K562 (cell line): ENCODE data around the gene LCE2C. TPM values are rescaled to one million over a fixed set of nuclear protein-coding genes. Genes with fewer than 3 reads are reported as not detected.

Experiments
- ATAC-seq: fragments of 200-7000 bp; cut with Tn5 transposase; 3 replicates; pipeline ENCODE4 v1.9.1; 2020; ENCODE audit warnings: moderate library complexity
- BruUV-seq: library from RNA; stranded (reverse); fragments of 400-500 nt; replicated peaks from 2 replicates; lab custom pipeline; 2021; lab: Mats Ljungman, UMichigan
- CTCF ChIA-PET: fragments of 300-600 bp; formaldehyde crosslinking; extraction: SDS; loops from one replicate; lab custom pipeline; 2021; ENCODE audit warnings: low intra/inter-chr PET ratio; lab: Yijun Ruan, JAX
- POLR2A ChIA-PET: fragments of 300-600, 350-650 bp; sonication (Branson Sonifier 250); formaldehyde crosslinking; extraction: SDS; loops from one replicate; lab custom pipeline; 2021; ENCODE audit warnings: antibody characterized with exemption, inconsistent platforms; lab: Yijun Ruan, JAX
- DNase-seq, 4 experiments: peaks; one replicate each; pipeline versions ENCODE4 v3.0.0 to v3.0.0-alpha.2; 2011 to 2018; ENCODE audit warnings: low spot score in 3 of 4, mixed read lengths in 3 of 4; ENCODE audit errors: extremely low read depth in 1 of 4
- FAIRE-seq: peaks from 2 replicates; lab custom pipeline; 2011; peaks lifted over from hg19 to GRCh38; lab: Jason Lieb, UNC
- H2AFZ ChIP-seq: 2 replicates; pipeline ENCODE4 v1.6.0; 2011; ENCODE audit warnings: low read depth, low read length, control low read depth, inconsistent platforms
- H3K27ac ChIP-seq: fragments of 200-600 bp; 3 replicates; pipeline ENCODE4 v1.8.0; 2011; ENCODE audit warnings: low read depth, mild to moderate bottlenecking, control low read depth, inconsistent platforms, low read length, moderate library complexity, mixed read lengths; ENCODE audit errors: extremely low read depth
- H3K27me3 ChIP-seq, 2 experiments: fragments of 300-600 bp in 1 of 2; 2 replicates in 1 of 2; 3 replicates in 1 of 2; pipeline versions ENCODE4 v1.6.0 to v1.8.0; 2011; ENCODE audit warnings: inconsistent platforms in 2 of 2, low read length in 2 of 2, mild to moderate bottlenecking in 1 of 2, mixed read lengths in 1 of 2, moderate library complexity in 1 of 2; ENCODE audit not compliant: control insufficient read depth in 2 of 2, insufficient read depth in 2 of 2
- H3K36me3 ChIP-seq: fragments of 300-600 bp; 3 replicates; pipeline ENCODE4 v1.8.0; 2011; ENCODE audit warnings: mild to moderate bottlenecking, low read length, inconsistent platforms; ENCODE audit not compliant: control insufficient read depth, insufficient read depth
- H3K4me1 ChIP-seq, 2 experiments: fragments of 200-600 bp in 1 of 2; replicated peaks in 1 of 2; 2 replicates in 1 of 2; 3 replicates in 1 of 2; pipeline versions ENCODE4 v1.5.1 to v1.8.0; 2011; ENCODE audit warnings: inconsistent platforms in 2 of 2, low read length in 2 of 2, mild to moderate bottlenecking in 1 of 2, mixed read lengths in 1 of 2, moderate library complexity in 1 of 2; ENCODE audit not compliant: control insufficient read depth in 2 of 2, insufficient read depth in 2 of 2
- H3K4me2 ChIP-seq: 2 replicates; pipeline ENCODE4 v1.6.1; 2011; ENCODE audit warnings: low read length, control low read depth, inconsistent platforms, mixed read lengths; ENCODE audit not compliant: insufficient read depth
- H3K4me3 ChIP-seq: fragments of 200-600 bp; sonication (generic), shearing (Covaris generic); 2 replicates; pipeline ENCODE4 v1.5.1; 2016; ENCODE audit warnings: control low read depth, inconsistent platforms
- H3K79me2 ChIP-seq: fragments of 200-600 bp; 3 replicates; pipeline ENCODE4 v1.8.0; 2011; ENCODE audit warnings: low read length, inconsistent platforms; ENCODE audit not compliant: control insufficient read depth, insufficient read depth
- H3K9ac ChIP-seq, 2 experiments: 2 replicates each; pipeline versions ENCODE4 v1.6.0 to v1.6.1; 2011; ENCODE audit warnings: low read depth in 2 of 2, low read length in 2 of 2, control low read depth in 1 of 2, inconsistent platforms in 1 of 2, mild to moderate bottlenecking in 1 of 2, mixed read lengths in 1 of 2; ENCODE audit not compliant: insufficient read depth in 1 of 2
- H3K9me1 ChIP-seq: one replicate; pipeline ENCODE4 v1.6.0; 2011; ENCODE audit warnings: inconsistent platforms, mild to moderate bottlenecking, low read length, moderate library complexity; ENCODE audit not compliant: control insufficient read depth, insufficient read depth
- H3K9me3 ChIP-seq: replicated peaks from 2 replicates; pipeline ENCODE4 v1.5.1; 2011; ENCODE audit warnings: low read depth, low read length, inconsistent platforms; ENCODE audit not compliant: control insufficient read depth, insufficient read depth
- H4K20me1 ChIP-seq: replicated peaks from 2 replicates; pipeline ENCODE4 v1.6.1; 2011; ENCODE audit warnings: low read length, inconsistent platforms, mixed read lengths; ENCODE audit not compliant: control insufficient read depth, insufficient read depth
- CXXC5 ChIP-seq: fragments of 250-450 bp; sonication (Bioruptor Pico); IDR thresholded peaks from 2 replicates; pipeline ENCODE4 v1.8.0; 2022; ENCODE audit warnings: inconsistent platforms, mild to moderate bottlenecking, moderate library complexity
- EHMT2 ChIP-seq: fragments of 450-650 bp; IDR thresholded peaks from 2 replicates; pipeline ENCODE4 v1.6.1; 2018; ENCODE audit warnings: antibody characterized with exemption
- FOXJ2 ChIP-seq: fragments of 200-800 bp; sonication (Bioruptor generic); IDR thresholded peaks from 2 replicates; pipeline ENCODE4 v1.6.1; 2016; ENCODE audit warnings: missing genetic modification characterization, missing compliant biosample characterization
- HSF4 ChIP-seq: fragments of 250-450 bp; sonication (Bioruptor Pico); IDR thresholded peaks from 2 replicates; pipeline ENCODE4 v2.1.2; 2022; ENCODE audit warnings: mild to moderate bottlenecking, moderate library complexity, borderline replicate concordance
- KLF16 ChIP-seq: IDR thresholded peaks from 2 replicates; pipeline ENCODE4 v1.6.1; 2016; ENCODE audit warnings: antibody characterized with exemption
- NEUROD1 ChIP-seq: fragments of 150-350 bp; IDR thresholded peaks from 2 replicates; pipeline ENCODE4 v1.6.1; 2014; ENCODE audit warnings: borderline replicate concordance, low read length, low read depth; ENCODE audit not compliant: partially characterized antibody
- POLR2H ChIP-seq: IDR thresholded peaks from 2 replicates; pipeline ENCODE4 v1.6.1; 2016; ENCODE audit warnings: missing genetic modification characterization, low read depth, mild to moderate bottlenecking, control low read depth, missing compliant biosample characterization, moderate library complexity
- RAD21 ChIP-seq, 2 experiments: fragments of 250-450 bp in 1 of 2; fragments of 450-650 bp in 1 of 2; sonication (Bioruptor Pico) in 1 of 2; formaldehyde crosslinking in 1 of 2; IDR thresholded peaks in 1 of 2; conservative IDR thresholded peaks in 1 of 2; 2 replicates each; pipeline versions ENCODE4 v1.4.0 to v1.8.0; 2020 to 2022; ENCODE audit warnings: mild to moderate bottlenecking in 2 of 2, moderate library complexity in 1 of 2
- SIRT6 ChIP-seq: IDR thresholded peaks from one replicate; pipeline ENCODE4 v1.6.1; 2012; ENCODE audit warnings: low read depth, mild to moderate bottlenecking, control low read depth, inconsistent platforms, low read length, moderate library complexity
- SMC3 ChIP-seq: conservative IDR thresholded peaks from 2 replicates; pipeline ENCODE4 v1.6.1; 2011; ENCODE audit warnings: low read depth, low read length, improper control_type of control experiment; ENCODE audit not compliant: insufficient read depth
- ZEB2 ChIP-seq: fragments of 450-650 bp; IDR thresholded peaks from 2 replicates; pipeline ENCODE4 v1.6.1; 2016
- ZKSCAN8 ChIP-seq: fragments of 200-800 bp; sonication (Bioruptor generic); IDR thresholded peaks from 2 replicates; pipeline ENCODE4 v1.6.1; 2016; ENCODE audit warnings: missing genetic modification characterization, missing compliant biosample characterization
- ZNF311 ChIP-seq: fragments of 250-450 bp; sonication (Bioruptor Pico); IDR thresholded peaks from 2 replicates; pipeline ENCODE4 v1.4.0; 2020; ENCODE audit warnings: mild to moderate bottlenecking, moderate library complexity
- ZNF384 ChIP-seq: IDR thresholded peaks from 2 replicates; pipeline ENCODE4 v1.6.1; 2012; ENCODE audit warnings: low read depth, low read length, improper control_type of control experiment
- ZNF436 ChIP-seq: fragments of 250-450, 450-650 bp; sonication (Bioruptor Pico); formaldehyde crosslinking; IDR thresholded peaks from 2 replicates; pipeline ENCODE4 v1.7.0; 2020; ENCODE audit warnings: mild to moderate bottlenecking
- ZNF512 ChIP-seq: IDR thresholded peaks from 2 replicates; pipeline ENCODE4 v1.6.1; 2016; ENCODE audit warnings: missing genetic modification characterization, missing compliant biosample characterization
- ZNF584 ChIP-seq: fragments of 200-800 bp; sonication (Bioruptor generic); IDR thresholded peaks from 2 replicates; pipeline ENCODE4 v1.6.1; 2016; ENCODE audit warnings: low read depth, mild to moderate bottlenecking, missing genetic modification characterization, missing compliant biosample characterization
- ZNF79 ChIP-seq: fragments of 250-450 bp; sonication (Bioruptor Pico); IDR thresholded peaks from 2 replicates; pipeline ENCODE4 v1.4.0; 2020; ENCODE audit warnings: low read depth, mild to moderate bottlenecking, moderate library complexity
- WGBS: fragments of 100-300 bp; shearing (Covaris generic); methylation state at CpG from one replicate; pipeline ENCODE4 v1.1.6; 2016; ENCODE audit warnings: low coverage, mixed read lengths; ENCODE audit not compliant: insufficient coverage; ENCODE audit errors: missing lambda C conversion rate; 5-methylcytosine and 5-hydroxymethylcytosine counted together
- in situ Hi-C: fragments of 300-500 bp; cut with MboI; formaldehyde crosslinking; loops from 4 replicates; pipeline ENCODE4 v1.15.0; 2018; ENCODE audit warnings: inconsistent platforms, mixed read lengths
- intact Hi-C: fragments of 100-400 bp; cut with micrococcal nuclease; formaldehyde crosslinking; loops from 2 replicates; pipeline ENCODE4 v1.14.2; 2022
- polyA plus RNA-seq, 8 experiments: library from polyadenylated mRNA; depleted of rRNA in 4 of 8; stranded (reverse) in 5 of 8; unstranded in 3 of 8; fragments of >200 nt; fragmentation: Nextera tagmentation in 2 of 8; fragmentation: Illumina TruSeq in 1 of 8; extraction: Ambion mirVana in 2 of 8; extraction: Trizol in 1 of 8; gene quantifications; 2 replicates each; pipeline versions ENCODE4 v1.2.1 to v1.2.3, GENCODE V29; 2011 to 2014; ENCODE audit warnings: inconsistent platforms in 1 of 8, missing spikeins in 1 of 8
- total RNA-seq, 7 experiments: library from RNA; depleted of rRNA in 6 of 7; stranded (reverse); fragments of >200 nt in 6 of 7; fragmentation: Illumina TruSeq in 2 of 7; extraction: Trizol in 2 of 7; gene quantifications; 2 replicates each; pipeline versions ENCODE4 v1.2.1 to v1.2.3, GENCODE V29; 2011 to 2021; ENCODE audit warnings: low replicate concordance in 1 of 7

Gene LCE2C
- total and polyA plus RNA-seq, 9 of the 15 experiments (the other 6 are each of a cell fraction or from before 2014, with no cell fraction given), result not detected

DNA sequence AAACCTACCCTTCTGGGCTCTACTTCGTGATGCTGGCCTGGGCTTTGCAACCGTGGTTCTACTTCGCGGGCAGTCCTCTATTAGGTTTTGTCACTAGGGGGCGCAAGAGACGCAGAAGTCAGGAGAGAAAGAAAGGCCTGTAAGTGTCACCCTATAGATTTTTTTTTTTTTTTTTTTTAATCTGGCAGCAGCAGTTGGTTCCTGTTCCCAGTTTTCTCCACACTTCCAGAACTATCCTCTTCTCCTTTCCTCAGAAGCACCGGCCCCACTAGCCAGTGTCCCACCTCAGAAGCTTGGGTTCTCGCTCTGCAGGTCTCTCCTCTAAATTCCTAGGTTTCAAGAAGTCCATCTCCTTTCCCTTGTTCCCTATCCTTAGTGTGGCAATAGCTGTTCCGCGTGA is 21.0 kb upstream of the LCE2C start:
- Histone ChIP-seq H3K36me3 (no peaks in the 10 kb centered on the region), H3K27ac (no peak overlapping the region), H4K20me1 (no peaks in the 10 kb centered on the region), H3K9me3 (no peaks in the 10 kb centered on the region), H3K9ac (no peak overlapping the region), H3K4me3 (no peak overlapping the region), H3K9me1 (peaks cover 3% of the 10 kb centered on the region), H3K4me2 (no peak overlapping the region), H3K79me2 (no peaks in the 10 kb centered on the region), H2AFZ (no peak overlapping the region), H3K27me3 (no peaks in the 10 kb centered on the region), H3K4me1 (no peaks in the 10 kb centered on the region)
- DNase-seq (peak; percentile 65 to 75 (median 70)), FAIRE-seq (peak; percentile 89), ATAC-seq (peak; percentile 94)
- intact Hi-C loops, result loop anchor here (1.0 to 10.0 kb wide), 4 partner anchors 91 to 568 kb away; no protein-coding TSS in a partner anchor
- 1% methylated on average over 9 of the region's 10 CpGs for WGBS
- in situ Hi-C loops, result loop anchor here (10.0 kb wide), 1 partner anchor 571 kb away; no protein-coding TSS in a partner anchor
- ChIA-PET POLR2A (interaction anchor here (0.6 kb wide), 2 partner anchors 54 to 216 kb away, joined by 3 read pairs; partner anchors contain the start of gene LCE4A), CTCF (interaction anchor here (0.6 to 1.1 kb wide), 5 partner anchors 129 to 566 kb away, joined by 3 to 8 read pairs (median 3); no protein-coding TSS in a partner anchor)
- no TSS peak for BruUV-seq
- TF ChIP-seq KLF16, result peak; percentile 27; the same call in 1 of the 2 replicates
- no peak for TF ChIP-seq NEUROD1
- peak; percentile 89 for TF ChIP-seq ZNF384
- TF ChIP-seq ZKSCAN8 (CRISPR knock-in tag), result no peak
- TF ChIP-seq ZNF79 (CRISPR knock-in tag), result no peak
- TF ChIP-seq FOXJ2 (tag), result no peak
- no peak for TF ChIP-seq ZNF584
- TF ChIP-seq ZNF436 (CRISPR knock-in tag), result no peak
- no peak for TF ChIP-seq ZNF311
- no peak for TF ChIP-seq EHMT2
- TF ChIP-seq ZNF512, result peak; percentile 91
- TF ChIP-seq SIRT6, result no peak
- TF ChIP-seq RAD21 (CRISPR knock-in tag; conservative IDR thresholded peaks at IDR 0.05 in 1 of 2, IDR thresholded peaks at IDR 0.05 in 1 of 2), result peak; percentile 42 to 54
- TF ChIP-seq SMC3, result peak; percentile 50
- TF ChIP-seq HSF4, result no peak
- no peak for TF ChIP-seq ZEB2
- no peak for TF ChIP-seq CXXC5
- TF ChIP-seq POLR2H (tag), result no peak
